Left renal pelvis (tissue), 4 donors: ENCODE data around the gene RPS3. TPM values are rescaled to one million over a fixed set of nuclear protein-coding genes. Genes with fewer than 3 reads are reported as not detected.

ENCODE experiments used
- DNase-seq, 4 donors: peaks; one replicate each; pipeline ENCODE4 v3.0.0-alpha.2; 2013; ENCODE audit warnings: low read depth in 4 of 4, low spot score in 3 of 4
- polyA plus RNA-seq, 4 donors: library from polyadenylated mRNA; unstranded; fragments of 120-200 nt; gene quantifications; one replicate each; pipeline ENCODE4 v1.2.1, GENCODE V29; 2013; ENCODE audit not compliant: insufficient read length in 4 of 4

Gene RPS3
- polyA plus RNA-seq, 4 donors, result 1,967 to 2,904 (median 2,295) TPM

DNA sequence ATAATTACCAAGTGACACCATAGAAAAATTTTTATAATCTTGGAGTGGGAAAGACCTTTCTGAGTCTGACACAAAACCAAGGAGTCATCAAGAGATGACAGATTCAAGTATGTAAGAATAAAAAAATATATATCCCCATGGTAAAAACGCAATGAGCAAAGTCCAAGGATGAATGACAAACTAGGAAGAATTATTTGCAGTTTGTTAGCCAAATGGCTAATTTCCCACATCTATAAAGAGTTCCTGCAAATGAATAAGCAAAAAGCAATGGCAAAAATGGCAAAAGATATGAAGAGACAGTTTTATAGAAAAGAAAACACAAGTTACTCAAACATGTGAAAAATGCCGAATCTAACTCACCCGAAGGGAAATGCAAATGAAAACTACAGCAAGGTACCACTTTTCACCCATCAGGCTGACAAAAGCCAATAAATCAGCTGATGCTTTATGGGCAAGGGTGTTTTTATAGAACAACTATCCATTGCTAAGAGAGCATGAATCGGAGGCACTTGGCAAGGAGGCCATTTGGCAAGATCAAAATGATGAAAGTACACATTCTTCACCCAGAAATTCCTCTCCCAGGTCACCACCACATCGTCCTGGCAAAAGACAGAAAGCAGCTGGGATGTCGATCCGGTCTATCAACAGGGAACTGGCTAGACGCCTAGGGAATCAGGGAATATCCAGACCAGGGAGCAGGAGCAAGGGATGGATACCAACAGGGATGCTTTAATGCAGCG lies 54.8 kb downstream of the RPS3 start:
- DNase-seq, result no peak

DNA sequence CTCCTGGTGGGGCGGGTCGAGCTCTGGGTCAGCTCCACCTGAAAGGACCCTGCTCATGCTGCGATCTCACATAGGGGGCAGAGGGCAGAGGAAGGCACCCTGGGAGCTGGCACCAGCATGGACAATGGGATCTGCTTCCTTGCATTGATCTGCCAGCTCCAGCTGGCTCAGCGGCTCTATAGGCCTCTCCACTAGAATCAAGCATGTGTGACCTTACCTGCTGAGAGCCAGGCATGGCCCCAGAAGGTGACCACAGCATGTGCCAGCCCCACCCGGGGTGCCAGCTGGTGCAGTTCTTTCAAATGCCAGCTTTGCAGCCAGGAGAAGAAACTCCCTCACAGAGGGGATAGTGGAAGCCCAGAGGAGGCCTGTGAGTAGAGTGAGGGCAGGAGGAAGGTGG lies 55.7 kb downstream of the RPS3 start:
- no peak for DNase-seq

Other genes with a start within 250 kb of the RPS3 start
- 10 to 100 TPM in 1 of 4 donors, 1 to 10 TPM in 3; 6.3 to 10.3 (median 9.3) TPM for gene SLCO2B1, start 248.4 kb upstream of the RPS3 start, polyA plus RNA-seq
- gene TPBGL, start 158.7 kb upstream of the RPS3 start, polyA plus RNA-seq, result under 1 TPM; 0.13 to 0.21 (median 0.16) TPM
- gene ARRB1, start 47.9 kb upstream of the RPS3 start, polyA plus RNA-seq, result 10 to 100 TPM; 21.4 to 29.5 (median 24.7) TPM
- 1 to 10 TPM in 1 of 4 donors, under 1 TPM in 3; 0.57 to 2.4 (median 0.69) TPM for gene KLHL35, start 33.7 kb downstream of the RPS3 start, polyA plus RNA-seq
- gene GDPD5, start 126.4 kb downstream of the RPS3 start, polyA plus RNA-seq, result 10 to 100 TPM in 2 of 4 donors, 1 to 10 TPM in 2; 7.5 to 15.4 (median 11.3) TPM
- 100 to 1,000 TPM; 319 to 615 (median 354) TPM for gene SERPINH1, start 162.7 kb downstream of the RPS3 start, polyA plus RNA-seq